SK-N-SH treated with all-trans-retinoic acid at 6 μM for 48 hours (cell line): ENCODE results near the gene MAPK14.

ENCODE experiments used
- ARNTL ChIP-seq: fragments of 450-650 bp; formaldehyde crosslinking; IDR thresholded peaks from 2 replicates; pipeline ENCODE4 v1.5.0; 2020; ENCODE audit warnings: low read depth, mild to moderate bottlenecking, moderate library complexity, borderline replicate concordance
- CSDC2 ChIP-seq: fragments of 250-450 bp; sonication (Bioruptor Pico); IDR thresholded peaks from 2 replicates; pipeline ENCODE4 v1.5.0; 2020; ENCODE audit warnings: mild to moderate bottlenecking, moderate library complexity
- ESRRG ChIP-seq: fragments of 250-450 bp; sonication (Bioruptor Pico); IDR thresholded peaks from 2 replicates; pipeline ENCODE4 v1.6.1; 2021; ENCODE audit warnings: mild to moderate bottlenecking
- OSR1 ChIP-seq: fragments of 250-450 bp; sonication (Bioruptor Pico); IDR thresholded peaks from 2 replicates; pipeline ENCODE4 v1.8.0; 2022; ENCODE audit warnings: moderate library complexity, mild to moderate bottlenecking, inconsistent platforms
- PPARA ChIP-seq: fragments of 250-450 bp; sonication (Bioruptor Pico); IDR thresholded peaks from 2 replicates; pipeline ENCODE4 v1.5.0; 2020; ENCODE audit warnings: mild to moderate bottlenecking, borderline replicate concordance
- RARB ChIP-seq: fragments of 250-450 bp; sonication (Bioruptor Pico); IDR thresholded peaks from 2 replicates; pipeline ENCODE4 v1.8.0; 2021; ENCODE audit warnings: mild to moderate bottlenecking, moderate library complexity
- TCF4 ChIP-seq: fragments of 250-450 bp; sonication (Bioruptor Pico); IDR thresholded peaks from 2 replicates; pipeline ENCODE4 v1.8.0; 2021; ENCODE audit warnings: mild to moderate bottlenecking, moderate library complexity, borderline replicate concordance
- ZC3H10 ChIP-seq: fragments of 250-450 bp; sonication (Bioruptor Pico); IDR thresholded peaks from 2 replicates; pipeline ENCODE4 v1.5.1; 2021; ENCODE audit warnings: mild to moderate bottlenecking, moderate library complexity
- ZFP3 ChIP-seq: fragments of 250-450 bp; sonication (Bioruptor Pico); IDR thresholded peaks from 2 replicates; pipeline ENCODE4 v1.5.0; 2020; ENCODE audit warnings: mild to moderate bottlenecking, moderate library complexity
- ZFP30 ChIP-seq: fragments of 450-650 bp; formaldehyde crosslinking; IDR thresholded peaks from 2 replicates; pipeline ENCODE4 v1.5.0; 2022; ENCODE audit warnings: mild to moderate bottlenecking, moderate library complexity
- ZNF8 ChIP-seq: fragments of 450-650 bp; formaldehyde crosslinking; IDR thresholded peaks from 2 replicates; pipeline ENCODE4 v1.5.0; 2020; ENCODE audit warnings: mild to moderate bottlenecking, moderate library complexity
- TF ChIP-seq, protein P1 (sequence below): fragments of 250-450 bp; sonication (Bioruptor Pico); IDR thresholded peaks from 2 replicates; pipeline ENCODE4 v1.8.0; 2020; ENCODE audit warnings: mild to moderate bottlenecking, moderate library complexity, borderline replicate concordance
- TF ChIP-seq, protein P2 (sequence below): fragments of 250-450 bp; sonication (Bioruptor Pico); IDR thresholded peaks from 2 replicates; pipeline ENCODE4 v1.5.1; 2021; ENCODE audit warnings: mild to moderate bottlenecking, moderate library complexity
- TF ChIP-seq, protein P3 (sequence below): fragments of 250-450 bp; sonication (Bioruptor Pico); IDR thresholded peaks from 2 replicates; pipeline ENCODE4 v1.5.1; 2020; ENCODE audit warnings: low read depth, mild to moderate bottlenecking, moderate library complexity

DNA sequence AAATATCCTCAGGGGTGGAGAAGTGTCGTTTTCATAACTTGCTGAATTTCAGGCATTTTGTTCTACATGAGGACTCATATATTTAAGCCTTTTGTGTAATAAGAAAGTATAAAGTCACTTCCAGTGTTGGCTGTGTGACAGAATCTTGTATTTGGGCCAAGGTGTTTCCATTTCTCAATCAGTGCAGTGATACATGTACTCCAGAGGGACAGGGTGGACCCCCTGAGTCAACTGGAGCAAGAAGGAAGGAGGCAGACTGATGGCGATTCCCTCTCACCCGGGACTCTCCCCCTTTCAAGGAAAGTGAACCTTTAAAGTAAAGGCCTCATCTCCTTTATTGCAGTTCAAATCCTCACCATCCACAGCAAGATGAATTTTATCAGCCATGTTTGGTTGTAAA, 82.4 kb downstream of the MAPK14 start:
- TF ChIP-seq ARNTL (CRISPR knock-in tag) (no peak), RARB (CRISPR knock-in tag) (no peak), ZC3H10 (no peak), TCF4 (CRISPR knock-in tag) (no peak), ZFP30 (no peak), ZFP3 (CRISPR knock-in tag) (no peak), PPARA (CRISPR knock-in tag) (no peak), ZNF8 (no peak), CSDC2 (CRISPR knock-in tag) (no peak), ESRRG (CRISPR knock-in tag) (no peak), OSR1 (CRISPR knock-in tag) (no peak)
- TF ChIP-seq, protein P1, sequence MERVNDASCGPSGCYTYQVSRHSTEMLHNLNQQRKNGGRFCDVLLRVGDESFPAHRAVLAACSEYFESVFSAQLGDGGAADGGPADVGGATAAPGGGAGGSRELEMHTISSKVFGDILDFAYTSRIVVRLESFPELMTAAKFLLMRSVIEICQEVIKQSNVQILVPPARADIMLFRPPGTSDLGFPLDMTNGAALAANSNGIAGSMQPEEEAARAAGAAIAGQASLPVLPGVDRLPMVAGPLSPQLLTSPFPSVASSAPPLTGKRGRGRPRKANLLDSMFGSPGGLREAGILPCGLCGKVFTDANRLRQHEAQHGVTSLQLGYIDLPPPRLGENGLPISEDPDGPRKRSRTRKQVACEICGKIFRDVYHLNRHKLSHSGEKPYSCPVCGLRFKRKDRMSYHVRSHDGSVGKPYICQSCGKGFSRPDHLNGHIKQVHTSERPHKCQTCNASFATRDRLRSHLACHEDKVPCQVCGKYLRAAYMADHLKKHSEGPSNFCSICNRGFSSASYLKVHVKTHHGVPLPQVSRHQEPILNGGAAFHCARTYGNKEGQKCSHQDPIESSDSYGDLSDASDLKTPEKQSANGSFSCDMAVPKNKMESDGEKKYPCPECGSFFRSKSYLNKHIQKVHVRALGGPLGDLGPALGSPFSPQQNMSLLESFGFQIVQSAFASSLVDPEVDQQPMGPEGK (CRISPR knock-in tag), result no peak
- TF ChIP-seq, protein P2, sequence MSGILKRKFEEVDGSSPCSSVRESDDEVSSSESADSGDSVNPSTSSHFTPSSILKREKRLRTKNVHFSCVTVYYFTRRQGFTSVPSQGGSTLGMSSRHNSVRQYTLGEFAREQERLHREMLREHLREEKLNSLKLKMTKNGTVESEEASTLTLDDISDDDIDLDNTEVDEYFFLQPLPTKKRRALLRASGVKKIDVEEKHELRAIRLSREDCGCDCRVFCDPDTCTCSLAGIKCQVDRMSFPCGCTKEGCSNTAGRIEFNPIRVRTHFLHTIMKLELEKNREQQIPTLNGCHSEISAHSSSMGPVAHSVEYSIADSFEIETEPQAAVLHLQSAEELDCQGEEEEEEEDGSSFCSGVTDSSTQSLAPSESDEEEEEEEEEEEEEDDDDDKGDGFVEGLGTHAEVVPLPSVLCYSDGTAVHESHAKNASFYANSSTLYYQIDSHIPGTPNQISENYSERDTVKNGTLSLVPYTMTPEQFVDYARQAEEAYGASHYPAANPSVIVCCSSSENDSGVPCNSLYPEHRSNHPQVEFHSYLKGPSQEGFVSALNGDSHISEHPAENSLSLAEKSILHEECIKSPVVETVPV (CRISPR knock-in tag), result no peak
- TF ChIP-seq, protein P3, sequence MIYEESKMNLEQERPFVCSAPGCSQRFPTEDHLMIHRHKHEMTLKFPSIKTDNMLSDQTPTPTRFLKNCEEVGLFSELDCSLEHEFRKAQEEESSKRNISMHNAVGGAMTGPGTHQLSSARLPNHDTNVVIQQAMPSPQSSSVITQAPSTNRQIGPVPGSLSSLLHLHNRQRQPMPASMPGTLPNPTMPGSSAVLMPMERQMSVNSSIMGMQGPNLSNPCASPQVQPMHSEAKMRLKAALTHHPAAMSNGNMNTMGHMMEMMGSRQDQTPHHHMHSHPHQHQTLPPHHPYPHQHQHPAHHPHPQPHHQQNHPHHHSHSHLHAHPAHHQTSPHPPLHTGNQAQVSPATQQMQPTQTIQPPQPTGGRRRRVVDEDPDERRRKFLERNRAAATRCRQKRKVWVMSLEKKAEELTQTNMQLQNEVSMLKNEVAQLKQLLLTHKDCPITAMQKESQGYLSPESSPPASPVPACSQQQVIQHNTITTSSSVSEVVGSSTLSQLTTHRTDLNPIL (CRISPR knock-in tag), result no peak
